ENCODE measurements around the gene GINS2. TPM values are rescaled to one million over a fixed set of nuclear protein-coding genes. Genes with fewer than 3 reads are reported as not detected.

Gene GINS2
- total and polyA plus RNA-seq, 2 of the 4 experiments (the other 2 are of a cell fraction) = 12.0 to 13.4 TPM

- dilution Hi-C loops (cut with HindIII; ENCODE audit: low sequenced_read_pairs, unreplicated experiment) = no loop called here
- H4K8ac ChIP-seq (ENCODE audit: low read depth in 2 of 2, low read length in 2 of 2) = no peak overlapping the region
Observed at GRCh38 chr16:85661740-85662481, 26.8 kb downstream of the GINS2 start.

More at GRCh38 chr16:85661740-85662481, 26.8 kb downstream of the GINS2 start:
- CTCF ChIA-PET = no interaction called here
- H3K36me3 ChIP-seq (ENCODE audit: control insufficient read depth, insufficient read depth, low read length) = peaks cover 81% of the 10 kb centered on the region
- no peak overlapping the region for H3K4me3 ChIP-seq (ENCODE audit: insufficient read depth, low read depth, low read length)
- DNase-seq (no peak), ATAC-seq (ENCODE audit: low read depth) (no peak)
- peaks cover 9% of the 10 kb centered on the region; the same call in 1 of the 2 replicates for H4K20me1 ChIP-seq (ENCODE audit: insufficient read depth, low read length)
- no peak overlapping the region for H2BK5ac ChIP-seq (ENCODE audit: low read depth, low read length, poor library complexity, severe bottlenecking)
- no peak overlapping the region for H3K56ac ChIP-seq (ENCODE audit: extremely low read depth, insufficient read depth, low read length)
- no peak overlapping the region for H3K18ac ChIP-seq (ENCODE audit: low read depth, low read length)
- no peak overlapping the region for H3K4ac ChIP-seq (ENCODE audit: low read depth, low read length)
- in situ Hi-C loops (cut with MboI; ENCODE audit: low sequenced_read_pairs) (no loop called here), intact Hi-C loops (cut with micrococcal nuclease) (no loop called here)
- H3K9ac ChIP-seq (ENCODE audit: low read depth, low read length) = no peak overlapping the region
- H2AFZ ChIP-seq (replicated peaks; ENCODE audit: low read length, poor library complexity) = no peak overlapping the region
- no peak overlapping the region for H2AK5ac ChIP-seq (ENCODE audit: low read depth, low read length)
- no peak overlapping the region for H4K5ac ChIP-seq (ENCODE audit: low read depth, low read length)
- H2BK20ac ChIP-seq (ENCODE audit: low read depth, low read length) = no peak overlapping the region
- no peaks in the 10 kb centered on the region for H3K27me3 ChIP-seq (ENCODE audit: control insufficient read depth, insufficient read depth, low read length)
- peaks cover 3% of the 10 kb centered on the region; the same call in 1 of the 2 replicates for H3K9me1 ChIP-seq (ENCODE audit: insufficient read depth, low read length)
- H2BK15ac ChIP-seq (ENCODE audit: low read depth, low read length) = no peak overlapping the region
- H3K79me1 ChIP-seq (ENCODE audit: low read depth in 1 of 2, low read length in 2 of 2) = peaks cover 0 to 12% of the 10 kb centered on the region in 2 experiments; a peak in 1 of 4 replicates
- no TSS peak for BruUV-seq (replicated peaks)
- H3K4me2 ChIP-seq (ENCODE audit: low read depth, low read length) = no peak overlapping the region
- WGBS, 2 experiments (ENCODE audit: extremely low coverage in 2 of 2, insufficient read length in 1 of 2) = 100% methylated on average over 11 of the region's 26 CpGs; no CpG with 5 or more reads in 1 of the 2 experiments
- no peak overlapping the region for H2AK9ac ChIP-seq (replicated peaks; ENCODE audit: low read depth, low read length, poor library complexity)
- H2BK120ac ChIP-seq (ENCODE audit: low read depth, low read length) = no peak overlapping the region
- no peak overlapping the region for H4K91ac ChIP-seq (ENCODE audit: insufficient read depth, low read depth, low read length)
- no peak for TF ChIP-seq CTCF (conservative IDR thresholded peaks at IDR 0.05; ENCODE audit: low read depth, low read length)
- H3K9me3 ChIP-seq (ENCODE audit: control insufficient read depth, insufficient read depth, low read length) = no peaks in the 10 kb centered on the region
- POLR2A ChIA-PET (ENCODE audit: unreplicated experiment) = no interaction called here
- no peaks in the 10 kb centered on the region for H3K4me1 ChIP-seq (ENCODE audit: control insufficient read depth, insufficient read depth, low read length)
- no peak overlapping the region for H3K14ac ChIP-seq (replicated peaks; ENCODE audit: low read depth, low read length)
- H3K27ac ChIP-seq (ENCODE audit: insufficient read depth, low read length) = no peak overlapping the region
- H3K23ac ChIP-seq (ENCODE audit: low read depth, low read length) = no peak overlapping the region
